ENCODE data around the gene GATAD2A.

DNA sequence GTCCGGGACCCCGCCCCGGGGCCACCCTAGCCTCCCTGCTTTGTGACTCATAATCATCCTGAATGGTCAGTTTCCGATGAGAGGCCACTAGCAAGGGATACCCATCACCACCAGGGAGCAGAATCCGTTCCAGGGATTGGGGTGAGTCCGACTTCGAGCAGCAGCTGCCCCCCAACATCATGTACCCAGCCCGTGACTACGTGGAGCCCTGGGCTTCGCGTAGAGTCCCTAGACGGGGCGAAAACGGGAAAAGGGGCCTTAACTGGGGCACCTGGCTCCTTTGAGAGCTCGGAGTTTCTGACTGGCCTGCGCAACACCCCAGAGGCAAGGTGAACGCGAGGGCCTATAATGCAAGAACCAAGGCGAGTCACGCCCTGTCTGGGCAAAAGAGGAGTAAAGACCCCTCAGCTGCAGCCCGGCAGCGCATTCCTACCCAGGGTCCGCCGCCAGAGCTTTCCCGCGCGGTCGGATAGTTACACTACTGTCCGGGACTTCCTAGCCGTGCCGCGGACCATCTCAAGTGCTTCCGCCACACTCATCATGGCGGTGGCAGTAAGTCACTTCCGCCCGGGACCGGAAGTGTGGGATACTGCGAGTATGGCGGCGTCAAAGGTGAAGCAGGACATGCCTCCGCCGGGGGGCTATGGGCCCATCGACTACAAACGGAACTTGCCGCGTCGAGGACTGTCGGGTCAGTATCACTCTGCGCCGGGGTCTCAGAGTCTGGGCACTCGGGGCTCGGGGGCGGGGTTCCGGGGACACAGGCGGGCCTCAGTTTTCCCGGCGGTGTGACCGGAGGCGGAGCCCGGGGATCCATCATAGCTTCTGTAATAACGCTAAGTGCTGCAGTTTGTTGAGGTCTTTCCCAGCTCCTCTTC, 110.4 kb downstream of the GATAD2A start, which contains the start of gene NDUFA13:
- TF ChIP-seq CTCF (conservative IDR thresholded peaks at IDR 0.05 in 1 of 2, IDR thresholded peaks at IDR 0.05 in 1 of 2; ENCODE audit: low read depth in 1 of 2, low read length in 2 of 2): peak in 1 of 2 donors; percentile 2
- TF ChIP-seq EZH2 (IDR thresholded peaks at IDR 0.05; ENCODE audit: low read length, missing control alignments): no peak

Data from fibroblast of lung (primary cell).